DND-41 (cell line): ENCODE measurements around the gene ATP6V0E1.

Experiments
- CTCF ChIP-seq: IDR thresholded peaks from 2 replicates; pipeline ENCODE4 v1.5.1; 2012; ENCODE audit warnings: borderline replicate concordance, low read length, moderate library complexity, mild to moderate bottlenecking; ENCODE audit not compliant: poor library complexity, severe bottlenecking; ENCODE audit errors: extremely low read depth
- EZH2 ChIP-seq: IDR thresholded peaks from 3 replicates; pipeline ENCODE4 v1.6.1; 2012; ENCODE audit warnings: borderline replicate concordance, low read depth, mild to moderate bottlenecking, moderate library complexity, low read length, inconsistent platforms; ENCODE audit not compliant: severe bottlenecking

GRCh38 chr5:172943283-172943841 lies 40.2 kb upstream of the ATP6V0E1 start:
- TF ChIP-seq EZH2 (no peak), CTCF (no peak)
